NB4 (cell line): ENCODE results near the gene FAM193B.

ENCODE experiments used
- CTCF ChIP-seq: IDR thresholded peaks from one replicate; pipeline ENCODE4 v1.5.1; 2012; ENCODE audit warnings: low read depth, low read length
- POLR2A ChIP-seq: IDR thresholded peaks from 2 replicates; pipeline ENCODE4 v1.6.1; 2011; ENCODE audit warnings: mild to moderate bottlenecking; ENCODE audit not compliant: insufficient read length; ENCODE audit errors: extremely low read depth

GRCh38 chr5:177487144-177487543 lies 67.2 kb downstream of the FAM193B start:
- TF ChIP-seq POLR2A (no peak), CTCF (no peak)
